Sigmoid colon (tissue), 4 donors: Measurements from ENCODE around the gene RETN.

Source experiments
- CTCF ChIP-seq, 4 experiments: fragments of 450-650 bp in 3 of 4; fragments of 200-600 bp in 1 of 4; IDR thresholded peaks; one replicate each; pipeline ENCODE4 v1.5.1; 2016 to 2019; ENCODE audit warnings: antibody characterized with exemption in 4 of 4, mild to moderate bottlenecking in 3 of 4, moderate library complexity in 2 of 4
- EP300 ChIP-seq, 4 donors: sonication (generic); formaldehyde crosslinking; IDR thresholded peaks; one replicate each; pipeline ENCODE4 v1.6.1; 2017; ENCODE audit warnings: antibody characterized with exemption in 4 of 4

- TF ChIP-seq EP300 (IDR thresholded peaks at IDR 0.05) (no peak), CTCF (IDR thresholded peaks at IDR 0.05) (no peak)
These were observed 49.8 kb downstream of the RETN start for GRCh38 chr19:7718668-7719067.
